Measurements from ENCODE around the gene ABCC11. TPM values are rescaled to one million over a fixed set of nuclear protein-coding genes. Genes with fewer than 3 reads are reported as not detected.

Gene ABCC11
- total RNA-seq, 1 experiment from 2014 or later = 0.44 TPM

Other genes with a start within 250 kb of the ABCC11 start
- not detected in 2 replicates for gene ABCC12, start 91.5 kb downstream of the ABCC11 start, total RNA-seq (2022)
- gene LONP2, start 3.2 kb downstream of the ABCC11 start, total RNA-seq (2022) = 55.6 and 58.8 TPM in 2 replicates
- gene SIAH1, start 137.9 kb upstream of the ABCC11 start, total RNA-seq (2022) = 19.9 and 22.4 TPM in 2 replicates

All from MCF 10A (cell line).